Uterus (tissue), 2 donors: ENCODE measurements around the gene YBX3.

ENCODE experiments used
- POLR2A ChIP-seq, 2 donors: fragments of 450-650 bp; IDR thresholded peaks; one replicate each; pipeline ENCODE4 v1.6.1; 2016; ENCODE audit warnings: antibody characterized with exemption in 2 of 2, mild to moderate bottlenecking in 1 of 2, moderate library complexity in 1 of 2
- TF ChIP-seq, protein P1 (sequence below), 4 experiments: fragments of 200-600 bp in 2 of 4; fragments of 450-650 bp in 2 of 4; sonication (generic) in 2 of 4; IDR thresholded peaks; one replicate each; pipeline ENCODE4 v1.5.1; 2016 to 2019; ENCODE audit warnings: antibody characterized with exemption in 4 of 4, mild to moderate bottlenecking in 2 of 4, moderate library complexity in 1 of 4

DNA sequence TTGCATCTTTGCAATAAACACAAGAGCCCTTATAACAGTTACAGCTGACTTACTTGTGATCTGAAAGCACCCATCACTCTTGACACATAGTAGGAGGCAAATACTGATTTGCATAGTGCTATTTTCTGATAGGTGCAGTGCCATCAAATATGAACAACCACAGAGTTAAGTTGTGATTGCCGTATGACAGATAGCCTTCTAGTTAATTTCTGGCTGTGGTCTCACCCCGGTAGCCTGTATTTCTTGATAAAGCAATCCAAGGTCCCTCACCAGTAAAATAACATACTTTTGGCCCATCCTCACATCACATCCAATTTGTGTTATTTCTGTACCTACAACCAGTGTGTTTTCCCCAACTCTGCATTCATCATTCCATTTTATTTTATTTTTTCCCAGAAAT lies 26.0 kb downstream of the YBX3 start:
- TF ChIP-seq, protein P1, sequence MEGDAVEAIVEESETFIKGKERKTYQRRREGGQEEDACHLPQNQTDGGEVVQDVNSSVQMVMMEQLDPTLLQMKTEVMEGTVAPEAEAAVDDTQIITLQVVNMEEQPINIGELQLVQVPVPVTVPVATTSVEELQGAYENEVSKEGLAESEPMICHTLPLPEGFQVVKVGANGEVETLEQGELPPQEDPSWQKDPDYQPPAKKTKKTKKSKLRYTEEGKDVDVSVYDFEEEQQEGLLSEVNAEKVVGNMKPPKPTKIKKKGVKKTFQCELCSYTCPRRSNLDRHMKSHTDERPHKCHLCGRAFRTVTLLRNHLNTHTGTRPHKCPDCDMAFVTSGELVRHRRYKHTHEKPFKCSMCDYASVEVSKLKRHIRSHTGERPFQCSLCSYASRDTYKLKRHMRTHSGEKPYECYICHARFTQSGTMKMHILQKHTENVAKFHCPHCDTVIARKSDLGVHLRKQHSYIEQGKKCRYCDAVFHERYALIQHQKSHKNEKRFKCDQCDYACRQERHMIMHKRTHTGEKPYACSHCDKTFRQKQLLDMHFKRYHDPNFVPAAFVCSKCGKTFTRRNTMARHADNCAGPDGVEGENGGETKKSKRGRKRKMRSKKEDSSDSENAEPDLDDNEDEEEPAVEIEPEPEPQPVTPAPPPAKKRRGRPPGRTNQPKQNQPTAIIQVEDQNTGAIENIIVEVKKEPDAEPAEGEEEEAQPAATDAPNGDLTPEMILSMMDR (IDR thresholded peaks at IDR 0.05): no peak
- no peak for TF ChIP-seq POLR2A (IDR thresholded peaks at IDR 0.05)
